Eye (tissue), 1 donor: Measurements from ENCODE around the gene OR12D1.

Experiments
- DNase-seq: peaks from one replicate; pipeline ENCODE4 v3.0.0-alpha.2; 2015

Gene OR12D1

GRCh38 chr6:29466241-29466640 lies 51.5 kb downstream of the OR12D1 start:
- no peak for DNase-seq
